HCT116 (cell line): ENCODE data around the gene AARS1.

ENCODE experiments used
- CTCF ChIP-seq, 3 experiments: fragments of 200-600 bp in 1 of 3; sonication (generic) in 1 of 3; IDR thresholded peaks in 2 of 3; conservative IDR thresholded peaks in 1 of 3; 2 replicates each; pipeline ENCODE4 v1.5.1; 2012 to 2017; ENCODE audit warnings: low read depth in 2 of 3, low read length in 2 of 3, antibody characterized with exemption in 1 of 3, borderline replicate concordance in 1 of 3, control low read depth in 1 of 3, mild to moderate bottlenecking in 1 of 3, mixed read lengths in 1 of 3, mixed run types in 1 of 3, moderate library complexity in 1 of 3; ENCODE audit not compliant: insufficient read depth in 1 of 3
- EGR1 ChIP-seq: IDR thresholded peaks from 2 replicates; pipeline ENCODE4 v1.6.1; 2012; ENCODE audit warnings: low read depth
- EZH2 ChIP-seq: fragments of 200-600 bp; sonication (generic); IDR thresholded peaks from 2 replicates; pipeline ENCODE4 v1.6.1; 2017; ENCODE audit warnings: antibody characterized with exemption, mixed run types
- FOSL1 ChIP-seq: IDR thresholded peaks from 2 replicates; pipeline ENCODE4 v1.6.1; 2012; ENCODE audit warnings: low read depth
- POLR2A ChIP-seq: IDR thresholded peaks from 2 replicates; pipeline ENCODE4 v1.7.0; 2011; ENCODE audit warnings: borderline replicate concordance; ENCODE audit not compliant: insufficient read depth, insufficient read length; ENCODE audit errors: extremely low read depth
- RAD21 ChIP-seq: IDR thresholded peaks from 2 replicates; pipeline ENCODE4 v1.6.1; 2012; ENCODE audit warnings: low read depth, mild to moderate bottlenecking
- SIN3A ChIP-seq: IDR thresholded peaks from 2 replicates; pipeline ENCODE4 v1.6.1; 2012; ENCODE audit warnings: low read depth
- YY1 ChIP-seq: IDR thresholded peaks from 2 replicates; pipeline ENCODE4 v1.6.1; 2011; ENCODE audit warnings: low read length, low read depth, moderate library complexity, mild to moderate bottlenecking; ENCODE audit not compliant: insufficient replicate concordance; ENCODE audit errors: extremely low read depth
- TF ChIP-seq, protein P1 (sequence below): IDR thresholded peaks from 2 replicates; pipeline ENCODE4 v1.6.1; 2012

- TF ChIP-seq POLR2A = no peak
- TF ChIP-seq CTCF (IDR thresholded peaks at IDR 0.05 in 2 of 3, conservative IDR thresholded peaks at IDR 0.05 in 1 of 3; ENCODE audit: borderline replicate concordance in 1 of 3, insufficient read depth in 1 of 3, low read depth in 2 of 3, low read length in 2 of 3) = no peak
- no peak for TF ChIP-seq EGR1
- no peak for TF ChIP-seq RAD21
- TF ChIP-seq, protein P1, sequence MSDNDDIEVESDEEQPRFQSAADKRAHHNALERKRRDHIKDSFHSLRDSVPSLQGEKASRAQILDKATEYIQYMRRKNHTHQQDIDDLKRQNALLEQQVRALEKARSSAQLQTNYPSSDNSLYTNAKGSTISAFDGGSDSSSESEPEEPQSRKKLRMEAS = no peak
- no peak for TF ChIP-seq SIN3A
- no peak for TF ChIP-seq FOSL1
- no peak for TF ChIP-seq YY1
- no peak for TF ChIP-seq EZH2
These were observed 48.5 kb upstream of the AARS1 start for GRCh38 chr16:70337814-70338213.
